ENCODE measurements around the gene FGD3.

Gene FGD3

DNA sequence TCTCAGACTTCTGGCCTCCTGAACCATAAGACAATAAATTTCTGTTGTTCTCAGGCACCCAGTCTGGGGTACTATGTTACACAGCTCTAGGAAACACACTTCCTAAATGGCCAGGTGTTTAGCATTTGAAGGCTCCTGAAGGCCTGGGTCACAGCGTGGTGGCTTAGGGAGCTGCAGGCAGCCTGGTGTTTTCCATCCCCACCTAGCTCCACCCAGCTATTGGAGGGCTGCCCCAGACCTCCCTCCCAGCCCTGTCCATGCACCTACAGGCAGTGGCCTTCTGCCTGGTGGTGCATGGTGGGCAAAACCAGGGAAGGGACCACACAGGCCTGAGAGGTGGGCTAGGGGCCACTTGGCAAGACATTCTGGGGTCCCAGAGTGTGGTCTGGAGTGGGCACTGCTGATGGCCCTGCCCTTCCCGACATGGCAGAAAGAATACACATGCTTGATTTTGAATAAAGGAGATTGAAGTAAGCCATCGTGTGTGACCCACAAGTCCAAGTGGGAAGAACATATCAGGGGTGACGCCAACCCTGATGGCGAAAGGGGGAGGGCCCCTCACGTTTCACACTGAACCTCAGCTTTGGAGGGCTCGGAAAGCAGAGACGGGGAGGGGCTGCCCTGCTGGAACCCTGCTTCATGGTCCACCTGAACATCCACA, 109.8 kb downstream of the FGD3 start:
- 87% methylated on average over 8 of the region's 8 CpGs for WGBS

DNA sequence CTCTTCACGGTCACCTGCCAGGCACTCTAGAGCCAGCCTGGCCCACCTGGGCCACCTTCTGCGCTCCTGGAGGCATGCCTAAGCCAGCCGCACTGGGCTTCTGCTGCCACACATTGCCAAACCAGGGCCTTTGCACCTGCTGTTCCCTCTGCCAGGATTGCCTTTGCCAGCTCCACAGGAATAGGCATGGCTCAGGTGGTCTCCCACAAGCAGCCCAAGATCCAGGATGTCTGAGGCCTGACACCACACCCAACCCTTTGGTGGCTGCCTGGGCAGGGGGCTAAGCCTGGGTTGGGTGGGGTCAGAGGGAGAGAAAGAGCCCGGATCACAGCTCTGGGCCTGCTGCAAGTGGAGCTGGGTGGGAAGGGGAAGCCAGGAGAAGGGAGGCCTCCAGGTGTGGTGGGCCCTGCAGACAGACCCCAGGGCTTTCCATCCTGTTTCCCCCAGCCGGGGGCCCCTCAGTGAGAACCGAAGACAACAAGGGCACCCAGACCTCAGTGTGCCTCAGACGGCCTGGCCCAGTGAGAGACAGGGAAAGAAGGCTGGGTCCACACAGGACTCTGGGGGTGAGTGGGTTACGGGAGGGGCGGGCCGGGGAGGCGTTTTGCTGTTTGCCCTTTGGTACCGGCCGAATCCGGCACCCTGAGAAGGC, 110.5 kb downstream of the FGD3 start:
- H4K91ac ChIP-seq (ENCODE audit: low read length), result no peak overlapping the region
- no peak overlapping the region for H3K4me2 ChIP-seq (ENCODE audit: low read length, poor library complexity, severe bottlenecking)
- DNase-seq, result no peak
- H2AK5ac ChIP-seq (ENCODE audit: low read length, severe bottlenecking), result no peak overlapping the region
- H3K23ac ChIP-seq (ENCODE audit: low read length in 2 of 2), result no peak overlapping the region
- peaks cover 0 to 3% of the 10 kb centered on the region in 2 experiments for H3K36me3 ChIP-seq (ENCODE audit: control insufficient read depth in 1 of 2, insufficient read depth in 2 of 2, low read depth in 1 of 2, low read length in 2 of 2)
- H3K18ac ChIP-seq (ENCODE audit: low read depth in 1 of 2, low read length in 2 of 2), result no peak overlapping the region
- H2BK12ac ChIP-seq (ENCODE audit: low read length in 2 of 2), result no peak overlapping the region
- 86% methylated on average over 7 of the region's 14 CpGs for WGBS
- H2BK15ac ChIP-seq (ENCODE audit: low read depth, poor library complexity, severe bottlenecking), result peak overlapping the region; percentile 26
- no peak overlapping the region for H3K4me3 ChIP-seq (ENCODE audit: insufficient read depth in 1 of 2, low read depth in 1 of 2, low read length in 2 of 2)
- H4K8ac ChIP-seq (ENCODE audit: low read length), result no peak overlapping the region
- H3K27me3 ChIP-seq (ENCODE audit: control insufficient read depth in 1 of 2, insufficient read depth in 1 of 2, low read length in 2 of 2), result peaks cover 0 to 51% of the 10 kb centered on the region in 2 experiments
- H3K9me3 ChIP-seq (ENCODE audit: control insufficient read depth, low read length), result no peaks in the 10 kb centered on the region
- H2BK120ac ChIP-seq (ENCODE audit: low read depth, low read length), result no peak overlapping the region
- H2AFZ ChIP-seq (ENCODE audit: low read depth, low read length), result no peak overlapping the region
- H3K4me1 ChIP-seq (ENCODE audit: control insufficient read depth, insufficient read depth, low read depth, low read length), result peaks cover 14% of the 10 kb centered on the region
- H3K9ac ChIP-seq (ENCODE audit: low read length), result no peak overlapping the region
- H3K4ac ChIP-seq (ENCODE audit: low read depth in 1 of 2, low read length in 2 of 2), result no peak overlapping the region
- H3K27ac ChIP-seq (ENCODE audit: low read length, poor library complexity, severe bottlenecking), result no peak overlapping the region
- H2BK5ac ChIP-seq (ENCODE audit: low read depth, low read length, poor library complexity, severe bottlenecking), result no peak overlapping the region
- H3K79me1 ChIP-seq (replicated peaks; ENCODE audit: low read length, poor library complexity, severe bottlenecking), result no peaks in the 10 kb centered on the region
- no peak overlapping the region for H3K14ac ChIP-seq (ENCODE audit: low read length in 2 of 2)

More for the DNA sequence above, 109.8 kb downstream of the FGD3 start:
- Histone ChIP-seq H2BK120ac (ENCODE audit: low read depth, low read length) (no peak overlapping the region), H3K9me3 (ENCODE audit: control insufficient read depth, low read length) (no peaks in the 10 kb centered on the region), H4K91ac (ENCODE audit: low read length) (no peak overlapping the region), H3K4ac (ENCODE audit: low read depth in 1 of 2, low read length in 2 of 2) (no peak overlapping the region), H3K79me1 (replicated peaks; ENCODE audit: low read length, poor library complexity, severe bottlenecking) (no peaks in the 10 kb centered on the region), H2BK5ac (ENCODE audit: low read depth, low read length, poor library complexity, severe bottlenecking) (no peak overlapping the region), H3K27ac (ENCODE audit: low read length, poor library complexity, severe bottlenecking) (no peak overlapping the region), H3K27me3 (ENCODE audit: control insufficient read depth in 1 of 2, insufficient read depth in 1 of 2, low read length in 2 of 2) (peaks cover 0 to 49% of the 10 kb centered on the region in 2 experiments), H2AK5ac (ENCODE audit: low read length, severe bottlenecking) (no peak overlapping the region), H3K9ac (ENCODE audit: low read length) (no peak overlapping the region), H3K4me3 (ENCODE audit: insufficient read depth in 1 of 2, low read depth in 1 of 2, low read length in 2 of 2) (no peak overlapping the region), H2AFZ (ENCODE audit: low read depth, low read length) (no peak overlapping the region), H3K36me3 (ENCODE audit: control insufficient read depth in 1 of 2, insufficient read depth in 2 of 2, low read depth in 1 of 2, low read length in 2 of 2) (peaks cover 0 to 3% of the 10 kb centered on the region in 2 experiments), H3K4me2 (ENCODE audit: low read length, poor library complexity, severe bottlenecking) (no peak overlapping the region), H3K4me1 (ENCODE audit: control insufficient read depth, insufficient read depth, low read depth, low read length) (peaks cover 14% of the 10 kb centered on the region), H3K14ac (ENCODE audit: low read length in 2 of 2) (no peak overlapping the region), H3K23ac (ENCODE audit: low read length in 2 of 2) (no peak overlapping the region), H2BK15ac (ENCODE audit: low read depth, poor library complexity, severe bottlenecking) (peak overlapping the region; percentile 26), H2BK12ac (ENCODE audit: low read length in 2 of 2) (no peak overlapping the region), H3K18ac (ENCODE audit: low read depth in 1 of 2, low read length in 2 of 2) (no peak overlapping the region), H4K8ac (ENCODE audit: low read length) (no peak overlapping the region)
- DNase-seq, result no peak

DNA sequence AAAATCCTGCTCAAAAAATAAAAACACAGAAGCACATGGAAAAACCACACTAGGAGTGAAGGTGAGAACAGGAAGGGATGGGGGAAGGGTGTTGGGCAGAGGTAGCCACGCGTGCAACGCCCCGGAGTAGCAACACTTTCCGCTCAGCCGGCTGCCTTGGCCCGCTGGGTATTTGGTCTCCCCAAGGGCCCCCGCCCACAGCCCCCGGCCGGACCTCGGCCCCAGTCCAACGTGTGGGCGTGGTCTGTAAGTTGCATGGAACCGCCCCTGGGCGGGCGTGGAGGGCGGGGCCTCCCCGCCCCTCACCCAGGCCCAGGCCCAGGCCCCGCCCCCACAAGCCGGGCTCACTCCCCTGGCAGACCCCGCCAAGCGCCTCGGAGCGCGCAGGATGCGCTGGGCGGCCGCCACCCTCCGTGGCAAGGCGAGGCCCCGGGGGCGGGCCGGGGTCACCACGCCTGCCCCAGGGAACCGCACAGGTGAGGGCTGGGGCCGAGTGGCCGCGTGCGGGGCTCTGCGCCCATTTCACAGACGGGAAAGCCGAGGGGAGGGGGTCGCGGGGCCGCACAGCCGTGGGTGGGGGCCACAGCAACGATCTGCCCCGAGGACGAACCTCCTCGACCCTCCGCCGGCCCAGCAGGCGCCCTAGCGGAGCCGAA, 111.2 kb downstream of the FGD3 start, which contains the start of gene SUSD3:
Gene SUSD3, plus strand, starts transcription at position 347 of the 656 bp plus-strand sequence. Its CDS starts 42 bp downstream, at position 389.
- Histone ChIP-seq H4K91ac (ENCODE audit: low read length) (no peak within 1 kb of the TSS), H3K27ac (ENCODE audit: low read length, poor library complexity, severe bottlenecking) (no peak within 1 kb of the TSS), H2AFZ (ENCODE audit: low read depth, low read length) (no peak within 1 kb of the TSS), H3K4me2 (ENCODE audit: low read length, poor library complexity, severe bottlenecking) (peak within 1 kb of the TSS; percentile 59), H3K36me3 (ENCODE audit: control insufficient read depth in 1 of 2, insufficient read depth in 2 of 2, low read depth in 1 of 2, low read length in 2 of 2) (peaks cover 0 to 3% of the 10 kb centered on the region in 2 experiments), H3K14ac (ENCODE audit: low read length in 2 of 2) (no peak within 1 kb of the TSS), H3K27me3 (ENCODE audit: control insufficient read depth in 1 of 2, insufficient read depth in 1 of 2, low read length in 2 of 2) (peaks cover 0 to 52% of the 10 kb centered on the region in 2 experiments), H3K79me1 (replicated peaks; ENCODE audit: low read length, poor library complexity, severe bottlenecking) (no peaks in the 10 kb centered on the region), H2BK15ac (ENCODE audit: low read depth, poor library complexity, severe bottlenecking) (peak within 1 kb of the TSS; percentile 26), H4K8ac (ENCODE audit: low read length) (no peak within 1 kb of the TSS), H3K4ac (ENCODE audit: low read depth in 1 of 2, low read length in 2 of 2) (no peak within 1 kb of the TSS), H2BK5ac (ENCODE audit: low read depth, low read length, poor library complexity, severe bottlenecking) (no peak within 1 kb of the TSS), H3K18ac (ENCODE audit: low read depth in 1 of 2, low read length in 2 of 2) (no peak within 1 kb of the TSS), H3K9me3 (ENCODE audit: control insufficient read depth, low read length) (no peaks in the 10 kb centered on the region), H2BK12ac (ENCODE audit: low read length in 2 of 2) (no peak within 1 kb of the TSS), H3K4me3 (ENCODE audit: insufficient read depth in 1 of 2, low read depth in 1 of 2, low read length in 2 of 2) (peak within 1 kb of the TSS; percentile 19 to 55), H2BK120ac (ENCODE audit: low read depth, low read length) (no peak within 1 kb of the TSS), H3K4me1 (ENCODE audit: control insufficient read depth, insufficient read depth, low read depth, low read length) (peaks cover 14% of the 10 kb centered on the region), H3K9ac (ENCODE audit: low read length) (no peak within 1 kb of the TSS), H3K23ac (ENCODE audit: low read length in 2 of 2) (no peak within 1 kb of the TSS), H2AK5ac (ENCODE audit: low read length, severe bottlenecking) (no peak within 1 kb of the TSS)
- peak; percentile 9 for DNase-seq
- 4% methylated on average over 46 of the region's 55 CpGs for WGBS
